SK-N-SH treated with all-trans-retinoic acid at 6 μM for 48 hours (cell line): ENCODE data around the gene MPZL3.

Experiments
- ATAC-seq: fragments of 200-7000 bp; cut with Tn5 transposase; 3 replicates; pipeline ENCODE4 v1.9.1; 2020; ENCODE audit warnings: mild to moderate bottlenecking, moderate library complexity
- ARNTL ChIP-seq: fragments of 450-650 bp; formaldehyde crosslinking; IDR thresholded peaks from 2 replicates; pipeline ENCODE4 v1.5.0; 2020; ENCODE audit warnings: low read depth, mild to moderate bottlenecking, moderate library complexity, borderline replicate concordance
- BACH2 ChIP-seq: fragments of 250-450 bp; sonication (Bioruptor Pico); IDR thresholded peaks from 2 replicates; pipeline ENCODE4 v1.9.0; 2021; ENCODE audit warnings: mild to moderate bottlenecking, borderline replicate concordance
- CSDC2 ChIP-seq: fragments of 250-450 bp; sonication (Bioruptor Pico); IDR thresholded peaks from 2 replicates; pipeline ENCODE4 v1.5.0; 2020; ENCODE audit warnings: mild to moderate bottlenecking, moderate library complexity
- ESRRG ChIP-seq: fragments of 250-450 bp; sonication (Bioruptor Pico); IDR thresholded peaks from 2 replicates; pipeline ENCODE4 v1.6.1; 2021; ENCODE audit warnings: mild to moderate bottlenecking
- GLIS3 ChIP-seq: fragments of 250-450 bp; sonication (Bioruptor Pico); IDR thresholded peaks from 2 replicates; pipeline ENCODE4 v1.5.0; 2020; ENCODE audit warnings: mild to moderate bottlenecking, moderate library complexity
- ISL1 ChIP-seq: fragments of 250-450 bp; sonication (Bioruptor Pico); IDR thresholded peaks from 2 replicates; pipeline ENCODE4 v2.1.2; 2022; ENCODE audit warnings: mild to moderate bottlenecking, moderate library complexity
- OSR1 ChIP-seq: fragments of 250-450 bp; sonication (Bioruptor Pico); IDR thresholded peaks from 2 replicates; pipeline ENCODE4 v1.8.0; 2022; ENCODE audit warnings: moderate library complexity, mild to moderate bottlenecking, inconsistent platforms
- POU6F1 ChIP-seq: fragments of 250-450 bp; sonication (Bioruptor Pico); IDR thresholded peaks from 2 replicates; pipeline ENCODE4 v1.8.0; 2021; ENCODE audit warnings: low read depth, mild to moderate bottlenecking, moderate library complexity, borderline replicate concordance
- PPARA ChIP-seq: fragments of 250-450 bp; sonication (Bioruptor Pico); IDR thresholded peaks from 2 replicates; pipeline ENCODE4 v1.5.0; 2020; ENCODE audit warnings: mild to moderate bottlenecking, borderline replicate concordance
- RARB ChIP-seq: fragments of 250-450 bp; sonication (Bioruptor Pico); IDR thresholded peaks from 2 replicates; pipeline ENCODE4 v1.8.0; 2021; ENCODE audit warnings: mild to moderate bottlenecking, moderate library complexity
- SNAI2 ChIP-seq: fragments of 250-450 bp; sonication (Bioruptor Pico); IDR thresholded peaks from 2 replicates; pipeline ENCODE4 v1.5.0; 2020; ENCODE audit warnings: mild to moderate bottlenecking, moderate library complexity
- TCF4 ChIP-seq: fragments of 250-450 bp; sonication (Bioruptor Pico); IDR thresholded peaks from 2 replicates; pipeline ENCODE4 v1.8.0; 2021; ENCODE audit warnings: mild to moderate bottlenecking, moderate library complexity, borderline replicate concordance
- TOX ChIP-seq: fragments of 250-450 bp; sonication (Bioruptor Pico); IDR thresholded peaks from 2 replicates; pipeline ENCODE4 v1.8.0; 2021; ENCODE audit warnings: mild to moderate bottlenecking, moderate library complexity, borderline replicate concordance
- TSHZ2 ChIP-seq: fragments of 250-450 bp; sonication (Bioruptor Pico); IDR thresholded peaks from 2 replicates; pipeline ENCODE4 v1.5.0; 2020; ENCODE audit warnings: mild to moderate bottlenecking, moderate library complexity
- ZC3H10 ChIP-seq: fragments of 250-450 bp; sonication (Bioruptor Pico); IDR thresholded peaks from 2 replicates; pipeline ENCODE4 v1.5.1; 2021; ENCODE audit warnings: mild to moderate bottlenecking, moderate library complexity
- ZFP3 ChIP-seq: fragments of 250-450 bp; sonication (Bioruptor Pico); IDR thresholded peaks from 2 replicates; pipeline ENCODE4 v1.5.0; 2020; ENCODE audit warnings: mild to moderate bottlenecking, moderate library complexity
- ZFP30 ChIP-seq: fragments of 450-650 bp; formaldehyde crosslinking; IDR thresholded peaks from 2 replicates; pipeline ENCODE4 v1.5.0; 2022; ENCODE audit warnings: mild to moderate bottlenecking, moderate library complexity
- ZNF565 ChIP-seq: fragments of 450-650 bp; formaldehyde crosslinking; conservative IDR thresholded peaks from 2 replicates; pipeline ENCODE4 v1.5.0; 2020; ENCODE audit warnings: low read depth, mild to moderate bottlenecking, moderate library complexity
- ZNF70 ChIP-seq: fragments of 450-650 bp; formaldehyde crosslinking; IDR thresholded peaks from 2 replicates; pipeline ENCODE4 v1.5.0; 2020; ENCODE audit warnings: mild to moderate bottlenecking, moderate library complexity
- ZNF8 ChIP-seq: fragments of 450-650 bp; formaldehyde crosslinking; IDR thresholded peaks from 2 replicates; pipeline ENCODE4 v1.5.0; 2020; ENCODE audit warnings: mild to moderate bottlenecking, moderate library complexity
- TF ChIP-seq, protein P1 (sequence below): fragments of 250-450 bp; sonication (Bioruptor Pico); IDR thresholded peaks from 2 replicates; pipeline ENCODE4 v1.8.0; 2020; ENCODE audit warnings: mild to moderate bottlenecking, moderate library complexity, borderline replicate concordance
- TF ChIP-seq, protein P2 (sequence below): fragments of 250-450 bp; sonication (Bioruptor Pico); IDR thresholded peaks from 2 replicates; pipeline ENCODE4 v1.5.1; 2021; ENCODE audit warnings: mild to moderate bottlenecking, moderate library complexity

Gene MPZL3

DNA sequence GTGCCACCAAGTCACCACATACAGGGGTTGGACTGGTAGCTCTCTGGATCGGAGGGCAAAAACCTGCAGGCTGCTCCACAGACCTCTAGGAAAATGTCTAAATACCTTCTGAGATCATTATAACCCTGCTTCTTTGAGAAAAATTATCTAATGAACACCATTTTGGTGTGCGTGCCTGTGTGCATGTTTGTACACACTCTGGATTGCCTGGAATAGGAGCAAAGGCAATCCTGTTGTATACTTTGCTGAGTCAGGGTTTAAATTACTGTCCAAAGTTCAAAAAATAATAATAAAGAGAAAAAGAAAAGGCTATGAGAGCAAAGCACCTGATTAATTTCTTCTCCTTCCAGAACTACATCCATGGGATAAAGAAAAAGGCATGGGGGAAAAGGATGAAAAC lies 38.4 kb downstream of the MPZL3 start:
- ATAC-seq, result no peak
- no peak for TF ChIP-seq OSR1 (CRISPR knock-in tag)
- TF ChIP-seq ZNF8 (CRISPR knock-in tag), result no peak
- TF ChIP-seq ZNF565 (CRISPR knock-in tag), result no peak
- no peak for TF ChIP-seq BACH2 (CRISPR knock-in tag)
- TF ChIP-seq, protein P1, sequence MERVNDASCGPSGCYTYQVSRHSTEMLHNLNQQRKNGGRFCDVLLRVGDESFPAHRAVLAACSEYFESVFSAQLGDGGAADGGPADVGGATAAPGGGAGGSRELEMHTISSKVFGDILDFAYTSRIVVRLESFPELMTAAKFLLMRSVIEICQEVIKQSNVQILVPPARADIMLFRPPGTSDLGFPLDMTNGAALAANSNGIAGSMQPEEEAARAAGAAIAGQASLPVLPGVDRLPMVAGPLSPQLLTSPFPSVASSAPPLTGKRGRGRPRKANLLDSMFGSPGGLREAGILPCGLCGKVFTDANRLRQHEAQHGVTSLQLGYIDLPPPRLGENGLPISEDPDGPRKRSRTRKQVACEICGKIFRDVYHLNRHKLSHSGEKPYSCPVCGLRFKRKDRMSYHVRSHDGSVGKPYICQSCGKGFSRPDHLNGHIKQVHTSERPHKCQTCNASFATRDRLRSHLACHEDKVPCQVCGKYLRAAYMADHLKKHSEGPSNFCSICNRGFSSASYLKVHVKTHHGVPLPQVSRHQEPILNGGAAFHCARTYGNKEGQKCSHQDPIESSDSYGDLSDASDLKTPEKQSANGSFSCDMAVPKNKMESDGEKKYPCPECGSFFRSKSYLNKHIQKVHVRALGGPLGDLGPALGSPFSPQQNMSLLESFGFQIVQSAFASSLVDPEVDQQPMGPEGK (CRISPR knock-in tag), result no peak
- no peak for TF ChIP-seq ZC3H10 (CRISPR knock-in tag)
- TF ChIP-seq ISL1 (CRISPR knock-in tag), result no peak
- no peak for TF ChIP-seq POU6F1 (CRISPR knock-in tag)
- TF ChIP-seq ARNTL, result no peak
- no peak for TF ChIP-seq RARB
- TF ChIP-seq TSHZ2 (CRISPR knock-in tag), result no peak
- TF ChIP-seq GLIS3 (CRISPR knock-in tag), result no peak
- no peak for TF ChIP-seq ZNF70
- TF ChIP-seq TCF4 (CRISPR knock-in tag), result no peak
- no peak for TF ChIP-seq ZFP3 (CRISPR knock-in tag)
- no peak for TF ChIP-seq TOX (CRISPR knock-in tag)
- TF ChIP-seq ESRRG (CRISPR knock-in tag), result no peak
- TF ChIP-seq, all 23 proteins: peak for 0

DNA sequence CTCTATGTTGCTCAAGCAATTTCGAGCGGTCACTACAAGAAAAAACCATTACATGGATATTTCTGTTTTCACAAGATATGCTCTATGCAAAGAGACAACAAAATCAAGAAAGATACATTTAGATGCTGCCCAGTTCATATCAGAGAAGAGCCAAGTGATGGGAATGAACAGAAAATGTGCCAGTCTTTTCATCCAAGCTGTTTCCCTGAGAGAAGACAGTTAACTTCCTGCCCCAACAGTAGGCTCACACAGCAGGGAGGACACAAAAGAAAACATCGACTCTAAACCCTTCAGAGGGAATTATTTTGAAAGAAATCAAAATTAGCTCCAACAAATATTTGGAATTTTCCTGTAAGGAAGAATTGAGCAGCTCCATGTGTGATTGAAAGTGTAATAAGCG lies 39.0 kb downstream of the MPZL3 start:
- TF ChIP-seq GLIS3 (CRISPR knock-in tag), result no peak
- no peak for TF ChIP-seq TCF4 (CRISPR knock-in tag)
- no peak for TF ChIP-seq TOX (CRISPR knock-in tag)
- TF ChIP-seq ZC3H10 (CRISPR knock-in tag), result no peak
- no peak for TF ChIP-seq POU6F1 (CRISPR knock-in tag)
- no peak for TF ChIP-seq ISL1 (CRISPR knock-in tag)
- TF ChIP-seq CSDC2 (CRISPR knock-in tag), result no peak
- TF ChIP-seq, protein P2, sequence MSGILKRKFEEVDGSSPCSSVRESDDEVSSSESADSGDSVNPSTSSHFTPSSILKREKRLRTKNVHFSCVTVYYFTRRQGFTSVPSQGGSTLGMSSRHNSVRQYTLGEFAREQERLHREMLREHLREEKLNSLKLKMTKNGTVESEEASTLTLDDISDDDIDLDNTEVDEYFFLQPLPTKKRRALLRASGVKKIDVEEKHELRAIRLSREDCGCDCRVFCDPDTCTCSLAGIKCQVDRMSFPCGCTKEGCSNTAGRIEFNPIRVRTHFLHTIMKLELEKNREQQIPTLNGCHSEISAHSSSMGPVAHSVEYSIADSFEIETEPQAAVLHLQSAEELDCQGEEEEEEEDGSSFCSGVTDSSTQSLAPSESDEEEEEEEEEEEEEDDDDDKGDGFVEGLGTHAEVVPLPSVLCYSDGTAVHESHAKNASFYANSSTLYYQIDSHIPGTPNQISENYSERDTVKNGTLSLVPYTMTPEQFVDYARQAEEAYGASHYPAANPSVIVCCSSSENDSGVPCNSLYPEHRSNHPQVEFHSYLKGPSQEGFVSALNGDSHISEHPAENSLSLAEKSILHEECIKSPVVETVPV (CRISPR knock-in tag), result no peak
- no peak for TF ChIP-seq ZFP30 (CRISPR knock-in tag)
- TF ChIP-seq TSHZ2 (CRISPR knock-in tag), result no peak
- no peak for TF ChIP-seq ZNF8 (CRISPR knock-in tag)
- no peak for TF ChIP-seq ZNF565 (CRISPR knock-in tag)
- no peak for TF ChIP-seq OSR1 (CRISPR knock-in tag)
- TF ChIP-seq RARB, result no peak
- TF ChIP-seq ZNF70, result no peak
- no peak for TF ChIP-seq SNAI2 (CRISPR knock-in tag)
- no peak for TF ChIP-seq PPARA (CRISPR knock-in tag)

More for the DNA sequence above, 39.0 kb downstream of the MPZL3 start:
- ATAC-seq, result no peak
